Measurements from ENCODE around the gene OBP2B.
"Not testable (repeated sequence)": the region's sequence is repeated elsewhere in the genome, so short reads cannot be mapped to it uniquely, and the experiment has no call there.

OBP2B gene

DNA sequence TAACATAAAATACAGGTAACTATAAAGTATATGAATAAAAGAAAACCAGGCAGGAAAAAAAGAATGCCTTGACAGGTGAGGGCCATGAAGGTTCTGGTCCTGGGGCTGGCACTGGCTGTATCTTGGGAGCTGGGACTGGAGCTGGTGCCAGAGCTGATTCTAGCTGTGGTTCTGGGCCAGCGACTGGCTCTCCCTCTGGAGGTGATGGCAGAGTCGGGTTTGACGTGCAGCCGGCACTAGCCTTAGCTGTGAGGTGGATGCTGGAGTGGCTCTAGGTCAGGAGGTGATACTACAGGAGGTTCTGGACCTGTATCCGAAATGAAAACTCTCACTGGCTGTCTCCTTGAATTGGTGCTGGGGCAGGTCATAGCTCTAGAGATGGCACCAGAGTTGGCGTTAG, 22.3 kb downstream of the OBP2B start:
- peaks cover 23% of the 10 kb centered on the region for H3K4me1 Mint-ChIP-seq
- H3K36me3 Mint-ChIP-seq (ENCODE audit: low read depth) = no peaks in the 10 kb centered on the region
- H3K27me3 Mint-ChIP-seq = peaks cover 36% of the 10 kb centered on the region
- no peak overlapping the region for H3K27ac Mint-ChIP-seq
- ATAC-seq (no peak), DNase-seq (no peak)
- H3K4me3 Mint-ChIP-seq = no peak overlapping the region
- no peaks in the 10 kb centered on the region for H3K9me3 Mint-ChIP-seq

DNA sequence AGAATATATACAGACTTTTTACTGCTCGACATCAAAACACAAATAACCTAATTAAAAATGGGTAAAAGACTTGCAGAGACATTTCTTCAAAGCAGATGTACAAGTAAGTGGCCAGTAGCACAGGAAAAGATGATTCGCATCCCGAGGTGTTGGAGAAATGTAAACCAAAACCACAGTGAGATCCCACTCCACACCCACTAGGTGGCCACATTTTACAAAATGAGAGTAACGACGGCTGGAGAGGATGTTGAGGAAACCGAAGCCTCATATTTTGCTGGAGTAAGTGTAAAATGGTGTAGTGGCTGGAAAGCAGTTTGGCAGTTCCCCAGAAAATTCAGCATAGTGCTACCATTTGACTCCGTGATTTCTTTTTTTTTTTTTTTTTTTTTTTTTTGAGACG, 24.1 kb downstream of the OBP2B start:
- Mint-ChIP-seq H3K27me3 (peaks cover 41% of the 10 kb centered on the region), H3K9me3 (no peaks in the 10 kb centered on the region), H3K4me3 (no peak overlapping the region), H3K36me3 (ENCODE audit: low read depth) (no peaks in the 10 kb centered on the region), H3K27ac (peak overlapping the region; percentile 78), H3K4me1 (peaks cover 23% of the 10 kb centered on the region)
- DNase-seq (peak; percentile 47), ATAC-seq (peak; percentile 62)

DNA sequence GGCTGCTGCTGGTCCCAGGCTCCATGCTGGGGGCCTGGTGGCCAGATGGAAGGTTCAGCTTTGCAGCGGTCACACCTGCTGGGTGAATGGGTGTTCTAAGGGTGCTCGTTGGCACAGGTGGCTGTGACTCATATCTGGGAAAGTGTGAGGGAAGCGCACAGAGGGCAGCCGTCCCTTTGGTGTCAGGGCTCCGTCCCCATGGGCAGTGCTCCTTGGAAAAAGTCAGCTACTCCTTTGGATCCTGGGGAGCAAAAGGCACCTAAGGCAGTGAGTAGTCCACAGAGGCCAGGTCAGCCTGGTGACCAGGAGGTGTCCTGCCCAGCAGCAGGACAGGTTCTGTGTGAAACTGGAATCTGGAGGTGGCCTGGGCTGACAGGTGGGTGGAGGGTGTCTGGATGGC, 26.9 kb downstream of the OBP2B start:
- H3K27me3 Mint-ChIP-seq = peaks cover 28% of the 10 kb centered on the region
- H3K4me1 Mint-ChIP-seq = peaks cover 23% of the 10 kb centered on the region
- H3K36me3 Mint-ChIP-seq (ENCODE audit: low read depth) = no peaks in the 10 kb centered on the region
- H3K4me3 Mint-ChIP-seq = no peak overlapping the region
- H3K9me3 Mint-ChIP-seq = no peaks in the 10 kb centered on the region
- ATAC-seq = no peak
- H3K27ac Mint-ChIP-seq = no peak overlapping the region
- no peak for DNase-seq

DNA sequence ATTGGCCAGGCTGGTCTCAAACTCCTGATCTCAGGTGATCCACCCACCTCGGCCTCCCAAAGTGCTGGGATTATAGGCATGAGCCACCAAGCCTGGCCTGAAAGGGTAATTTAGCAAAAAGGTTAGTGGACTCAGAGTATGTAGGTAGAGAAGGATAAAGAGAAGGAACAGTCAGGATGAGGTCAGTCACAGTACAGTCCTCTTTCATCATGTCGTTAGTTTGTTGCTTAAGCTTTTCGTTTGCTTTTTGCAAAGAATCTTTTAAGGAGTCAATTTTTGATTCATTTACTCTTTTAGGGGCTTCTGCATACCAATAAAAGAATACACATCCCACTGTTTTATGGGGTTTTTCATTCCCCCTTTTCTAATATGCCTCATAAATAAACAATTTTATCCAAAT, 27.5 kb downstream of the OBP2B start:
- no peaks in the 10 kb centered on the region for H3K9me3 Mint-ChIP-seq
- ATAC-seq (no peak), DNase-seq (no peak)
- peaks cover 23% of the 10 kb centered on the region for H3K4me1 Mint-ChIP-seq
- no peak overlapping the region for H3K4me3 Mint-ChIP-seq
- H3K27me3 Mint-ChIP-seq = peaks cover 27% of the 10 kb centered on the region
- H3K27ac Mint-ChIP-seq = no peak overlapping the region
- H3K36me3 Mint-ChIP-seq (ENCODE audit: low read depth) = no peaks in the 10 kb centered on the region

DNA sequence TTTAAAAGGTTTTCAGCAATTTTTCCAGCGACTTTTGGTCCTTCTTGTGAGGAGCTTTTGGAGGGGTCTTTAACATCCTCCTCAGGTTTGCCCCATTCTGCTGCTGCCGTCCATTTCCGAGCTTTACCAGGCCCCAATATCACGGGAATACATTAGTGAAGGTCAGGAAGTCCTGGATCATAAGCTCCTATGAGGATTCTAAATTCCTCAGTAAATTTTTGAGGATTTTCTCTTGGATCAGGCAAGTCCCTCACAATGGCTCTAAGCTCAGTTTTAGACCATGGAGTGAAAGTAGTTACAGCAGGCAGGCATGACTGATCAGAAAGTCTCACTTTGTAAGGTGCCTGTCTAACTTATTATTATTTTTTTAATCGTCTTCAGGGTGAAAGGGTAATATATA, 28.1 kb downstream of the OBP2B start:
- no peak overlapping the region for H3K4me3 Mint-ChIP-seq
- H3K27ac Mint-ChIP-seq = no peak overlapping the region
- peaks cover 20% of the 10 kb centered on the region for H3K4me1 Mint-ChIP-seq
- peaks cover 24% of the 10 kb centered on the region for H3K27me3 Mint-ChIP-seq
- no peaks in the 10 kb centered on the region for H3K9me3 Mint-ChIP-seq
- DNase-seq (no peak), ATAC-seq (no peak)
- H3K36me3 Mint-ChIP-seq (ENCODE audit: low read depth) = no peaks in the 10 kb centered on the region

DNA sequence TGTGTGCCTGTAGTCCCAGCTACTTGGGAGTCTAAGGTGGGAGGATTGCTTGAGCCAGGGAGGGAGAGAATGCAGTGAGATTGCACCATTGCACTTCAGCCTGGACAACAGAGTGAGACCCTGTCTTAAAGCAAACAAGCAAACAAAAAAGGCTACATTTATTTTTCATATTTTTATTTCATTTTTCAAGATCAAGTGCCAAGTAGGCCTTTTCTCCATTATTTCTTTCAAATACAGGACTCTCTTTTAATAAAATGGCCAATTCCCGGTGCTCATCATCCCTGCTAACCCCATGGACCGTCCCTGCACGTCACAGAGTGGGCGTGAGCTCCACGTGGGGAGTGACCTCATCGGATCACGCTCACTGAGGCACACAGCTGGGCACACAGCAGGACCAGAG, 36.0 kb downstream of the OBP2B start:
- Mint-ChIP-seq H3K27ac (no peak overlapping the region), H3K4me1 (no peaks in the 10 kb centered on the region), H3K4me3 (no peak overlapping the region), H3K36me3 (ENCODE audit: low read depth) (no peaks in the 10 kb centered on the region), H3K9me3 (no peaks in the 10 kb centered on the region), H3K27me3 (peaks cover 6% of the 10 kb centered on the region)
- ATAC-seq = no peak
- no peak for DNase-seq

DNA sequence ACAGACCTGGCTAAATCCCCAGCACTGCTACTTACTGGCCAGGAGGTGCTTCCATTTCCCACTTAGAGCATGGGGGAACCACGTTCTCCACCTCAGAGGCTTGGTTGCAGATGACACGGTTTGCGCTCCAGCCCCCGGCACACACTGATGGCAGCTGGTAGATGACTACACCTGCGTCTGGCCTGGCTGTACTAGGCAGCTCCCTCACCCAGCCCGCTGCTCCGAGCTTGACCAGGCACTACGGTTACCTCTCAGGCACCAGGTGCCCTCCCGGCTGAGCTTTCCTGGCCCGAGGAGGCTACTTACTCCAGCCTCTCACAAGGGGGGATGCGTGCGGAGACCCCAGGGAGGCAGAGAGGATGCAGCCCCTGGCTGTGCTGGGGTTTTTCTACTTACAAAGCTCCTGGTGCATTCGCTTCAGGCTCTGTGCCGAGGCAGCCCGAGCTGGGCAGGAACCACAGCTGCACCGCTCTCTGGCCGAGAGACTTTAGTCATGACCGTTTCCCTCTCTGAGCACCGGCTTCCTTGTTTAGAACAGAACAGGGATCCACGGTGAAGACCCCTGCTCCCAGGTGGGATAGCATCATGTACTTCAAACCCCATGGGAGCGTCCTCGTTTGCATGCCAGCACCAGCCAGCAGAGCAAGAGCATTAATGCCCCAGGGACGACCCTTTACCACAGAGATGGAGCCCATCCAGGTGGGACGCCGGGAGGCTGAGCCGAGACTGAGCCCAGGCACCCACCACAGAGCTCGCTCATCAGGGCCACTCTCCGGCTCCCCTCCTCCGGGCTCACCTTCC, 37.7 kb downstream of the OBP2B start:
- DNase-seq (no peak), ATAC-seq (no peak)
- Mint-ChIP-seq H3K9me3 (no peaks in the 10 kb centered on the region), H3K4me1 (no peaks in the 10 kb centered on the region), H3K27me3 (peaks cover 4% of the 10 kb centered on the region), H3K4me3 (no peak overlapping the region), H3K27ac (no peak overlapping the region), H3K36me3 (ENCODE audit: low read depth) (no peaks in the 10 kb centered on the region)

DNA sequence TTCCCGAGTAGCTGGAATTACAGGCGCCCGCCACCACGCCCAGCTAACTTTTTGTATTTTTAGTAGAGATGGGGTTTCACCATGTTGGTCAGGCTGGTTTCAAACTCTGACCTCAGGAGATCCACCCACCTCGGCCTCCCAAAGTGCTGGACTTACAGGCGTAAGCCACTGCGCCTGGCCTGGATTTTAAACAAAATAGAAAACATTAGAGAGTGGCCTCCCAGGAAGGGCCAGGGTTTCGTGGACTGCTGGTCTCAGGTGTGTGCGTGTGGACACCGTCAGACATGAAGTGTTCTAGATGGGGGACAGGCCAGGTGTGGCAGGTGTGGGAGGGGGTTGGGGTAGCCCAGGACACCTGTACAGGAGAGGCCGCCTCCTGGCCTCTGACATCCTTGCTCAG, 38.3 kb downstream of the OBP2B start:
- Mint-ChIP-seq H3K27me3 (peaks cover 4% of the 10 kb centered on the region), H3K4me3 (no peak overlapping the region), H3K9me3 (no peaks in the 10 kb centered on the region), H3K36me3 (ENCODE audit: low read depth) (no peaks in the 10 kb centered on the region), H3K4me1 (no peaks in the 10 kb centered on the region), H3K27ac (no peak overlapping the region)
- ATAC-seq = no peak
- DNase-seq = no peak

DNA sequence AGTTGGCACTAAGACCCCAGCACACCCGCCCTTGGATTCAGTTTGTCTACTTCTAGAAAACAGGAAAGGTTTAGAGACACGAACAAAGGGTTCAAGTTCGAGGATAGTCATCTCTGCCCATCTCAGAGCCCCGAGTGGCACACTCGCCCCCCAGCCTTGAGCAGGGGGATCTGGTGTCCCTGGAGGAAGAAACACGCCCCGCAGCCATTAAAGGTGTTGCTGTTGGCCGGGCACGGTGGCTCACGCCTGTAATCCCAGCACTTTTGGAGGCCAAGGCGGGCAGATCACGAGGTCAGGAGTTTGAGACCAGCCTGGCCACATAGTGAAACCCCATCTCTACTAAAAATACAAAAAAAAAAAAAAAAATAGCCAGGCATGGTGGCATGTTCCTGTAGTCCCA, 39.4 kb downstream of the OBP2B start:
- not testable (repeated sequence) for ATAC-seq; H3K27ac Mint-ChIP-seq; H3K4me1 Mint-ChIP-seq; DNase-seq; H3K36me3 Mint-ChIP-seq (ENCODE audit: low read depth); H3K9me3 Mint-ChIP-seq; H3K27me3 Mint-ChIP-seq; H3K4me3 Mint-ChIP-seq

DNA sequence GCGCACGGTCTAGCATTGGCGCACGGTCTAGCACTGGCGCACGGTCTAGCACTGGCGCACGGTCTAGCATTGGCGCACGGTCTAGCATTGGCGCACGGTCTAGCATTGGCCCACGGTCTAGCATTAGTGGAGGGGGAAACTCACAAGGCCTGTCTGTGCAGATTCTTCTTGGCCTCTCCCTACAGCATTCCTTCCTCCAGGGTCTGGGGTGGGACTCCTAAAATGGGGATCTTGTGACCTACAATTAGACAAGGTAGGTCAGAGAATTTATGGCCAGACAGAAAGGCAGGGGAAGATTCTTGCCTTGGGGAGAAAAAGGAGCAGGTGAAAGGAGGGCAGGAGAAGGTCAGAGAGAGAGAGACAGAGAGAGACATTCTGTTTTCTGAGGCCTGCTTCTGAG, 39.9 kb downstream of the OBP2B start:
- peaks cover 8% of the 10 kb centered on the region for H3K27me3 Mint-ChIP-seq
- no peak overlapping the region for H3K27ac Mint-ChIP-seq
- DNase-seq (no peak), ATAC-seq (no peak)
- H3K9me3 Mint-ChIP-seq = no peaks in the 10 kb centered on the region
- H3K4me3 Mint-ChIP-seq = no peak overlapping the region
- H3K4me1 Mint-ChIP-seq = no peaks in the 10 kb centered on the region
- H3K36me3 Mint-ChIP-seq (ENCODE audit: low read depth) = no peaks in the 10 kb centered on the region

DNA sequence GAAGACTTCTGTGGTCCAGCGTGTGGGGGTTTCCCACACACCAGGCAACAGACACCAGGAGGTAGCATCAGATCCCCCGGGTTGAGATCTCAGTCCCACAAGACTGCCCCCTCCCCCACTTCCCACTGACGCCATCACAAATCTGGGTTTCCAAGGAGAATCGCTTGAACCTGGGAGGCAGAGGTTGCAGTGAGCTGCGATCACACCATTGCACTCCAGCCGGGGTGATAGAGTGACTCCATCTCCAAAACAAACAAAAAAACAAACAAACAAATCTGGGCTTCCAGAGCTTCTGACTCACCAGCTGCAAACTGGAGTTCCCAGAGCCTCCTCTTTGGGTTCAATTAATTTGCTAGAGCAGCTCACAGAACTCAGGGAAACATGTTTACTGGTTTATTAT, 40.6 kb downstream of the OBP2B start:
- Mint-ChIP-seq H3K4me1 (peaks cover 2% of the 10 kb centered on the region), H3K4me3 (no peak overlapping the region), H3K27me3 (peaks cover 8% of the 10 kb centered on the region), H3K9me3 (no peaks in the 10 kb centered on the region), H3K27ac (no peak overlapping the region), H3K36me3 (ENCODE audit: low read depth) (no peaks in the 10 kb centered on the region)
- DNase-seq (no peak), ATAC-seq (no peak)

DNA sequence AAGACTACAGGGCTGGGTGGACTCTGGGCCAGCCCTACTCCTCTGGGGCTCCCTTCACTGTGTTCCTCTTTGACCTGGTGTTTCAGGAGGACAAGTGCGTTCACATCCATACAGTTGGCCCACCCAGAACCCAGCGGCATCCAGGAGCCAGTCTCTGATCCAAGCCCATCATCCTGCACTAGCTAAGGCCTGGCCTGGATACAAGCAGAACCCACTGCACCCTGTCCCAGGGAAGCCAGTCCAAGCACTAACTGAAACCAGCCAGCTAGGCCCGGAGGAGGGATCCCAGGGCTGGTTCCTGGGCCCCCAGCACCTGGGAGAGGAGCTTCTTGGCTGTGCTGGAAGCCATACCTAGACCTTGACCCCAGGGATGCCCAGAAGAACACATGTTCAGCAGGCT, 41.3 kb downstream of the OBP2B start:
- Mint-ChIP-seq H3K9me3 (no peaks in the 10 kb centered on the region), H3K4me3 (no peak overlapping the region), H3K27me3 (peaks cover 8% of the 10 kb centered on the region), H3K4me1 (peaks cover 2% of the 10 kb centered on the region), H3K36me3 (ENCODE audit: low read depth) (no peaks in the 10 kb centered on the region), H3K27ac (no peak overlapping the region)
- DNase-seq (no peak), ATAC-seq (no peak)

DNA sequence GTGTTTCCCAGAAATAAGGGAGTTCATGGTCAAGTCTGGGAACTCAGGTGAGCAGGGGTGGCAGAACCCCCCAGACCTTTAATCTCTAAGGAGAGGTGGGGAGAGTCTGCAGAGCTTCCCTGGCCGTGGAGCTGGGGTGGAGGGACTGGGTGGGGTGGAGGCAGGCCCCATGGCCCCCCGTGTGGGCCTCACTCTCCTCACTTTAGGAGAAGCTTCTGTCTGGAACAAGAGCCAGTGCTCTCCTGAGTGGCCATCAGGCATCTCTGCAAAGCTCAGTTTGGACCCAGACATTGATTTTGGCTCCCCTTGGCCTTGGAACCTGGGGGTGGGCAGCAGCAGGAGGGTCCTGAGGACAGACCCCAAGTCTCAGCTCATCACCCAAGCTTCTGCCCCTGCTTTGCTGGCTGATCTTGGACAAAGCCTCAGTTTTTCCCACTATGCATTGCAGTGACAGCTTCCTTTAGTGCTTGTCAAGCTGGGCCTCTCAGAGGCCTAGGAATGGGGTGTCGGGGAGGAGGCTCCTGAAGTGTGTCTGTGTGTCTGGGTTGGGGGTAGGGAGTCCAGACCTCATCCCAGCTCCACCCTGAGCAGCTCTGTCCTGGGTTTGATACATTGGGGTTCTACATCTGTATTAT, 41.8 kb downstream of the OBP2B start:
- Mint-ChIP-seq H3K4me1 (peaks cover 2% of the 10 kb centered on the region), H3K9me3 (no peaks in the 10 kb centered on the region), H3K4me3 (no peak overlapping the region), H3K36me3 (ENCODE audit: low read depth) (no peaks in the 10 kb centered on the region), H3K27me3 (peaks cover 8% of the 10 kb centered on the region), H3K27ac (no peak overlapping the region)
- ATAC-seq = no peak
- DNase-seq = no peak

DNA sequence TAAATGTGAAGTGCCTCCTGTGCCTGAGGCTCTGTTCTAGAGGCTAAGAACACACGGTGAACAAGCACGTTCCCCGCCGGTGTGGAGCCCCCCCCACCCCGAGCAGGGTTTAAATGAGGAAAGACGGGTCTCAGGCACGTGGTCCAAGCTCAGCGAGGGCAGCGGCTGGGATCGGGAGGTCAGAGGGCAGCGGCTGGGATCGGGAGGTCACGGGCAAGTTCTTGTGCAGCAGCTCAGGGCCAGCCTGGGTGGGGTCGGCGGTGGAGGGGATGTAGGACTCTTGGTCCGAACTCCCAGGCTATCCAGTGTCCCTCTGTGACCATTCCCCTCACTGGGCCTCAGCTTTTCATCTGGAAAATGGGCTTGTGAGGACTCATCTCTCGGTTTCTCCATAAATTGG, 42.7 kb downstream of the OBP2B start:
- Mint-ChIP-seq H3K36me3 (ENCODE audit: low read depth) (no peaks in the 10 kb centered on the region), H3K27me3 (peaks cover 6% of the 10 kb centered on the region), H3K4me3 (no peak overlapping the region), H3K27ac (no peak overlapping the region), H3K9me3 (no peaks in the 10 kb centered on the region), H3K4me1 (peaks cover 2% of the 10 kb centered on the region)
- ATAC-seq (no peak), DNase-seq (no peak)

DNA sequence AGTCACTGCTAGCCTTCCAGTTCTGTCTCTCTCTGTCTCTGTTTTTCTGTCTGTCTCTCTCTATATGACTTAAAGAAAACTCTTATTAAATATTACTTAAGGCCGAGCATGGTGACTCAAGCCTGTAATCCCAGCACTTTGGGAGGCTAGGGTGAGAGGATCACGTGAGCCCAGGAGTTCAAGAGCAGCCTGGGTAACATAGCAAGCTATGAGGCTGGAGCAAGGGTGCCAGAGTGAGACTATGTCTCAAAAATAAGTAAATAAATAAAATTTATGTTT, 43.7 kb downstream of the OBP2B start:
- peaks cover 2% of the 10 kb centered on the region for H3K4me1 Mint-ChIP-seq
- peaks cover 6% of the 10 kb centered on the region for H3K27me3 Mint-ChIP-seq
- ATAC-seq = no peak
- H3K9me3 Mint-ChIP-seq = no peaks in the 10 kb centered on the region
- DNase-seq = no peak
- no peak overlapping the region for H3K27ac Mint-ChIP-seq
- H3K36me3 Mint-ChIP-seq (ENCODE audit: low read depth) = peaks cover 2% of the 10 kb centered on the region
- H3K4me3 Mint-ChIP-seq = no peak overlapping the region

DNA sequence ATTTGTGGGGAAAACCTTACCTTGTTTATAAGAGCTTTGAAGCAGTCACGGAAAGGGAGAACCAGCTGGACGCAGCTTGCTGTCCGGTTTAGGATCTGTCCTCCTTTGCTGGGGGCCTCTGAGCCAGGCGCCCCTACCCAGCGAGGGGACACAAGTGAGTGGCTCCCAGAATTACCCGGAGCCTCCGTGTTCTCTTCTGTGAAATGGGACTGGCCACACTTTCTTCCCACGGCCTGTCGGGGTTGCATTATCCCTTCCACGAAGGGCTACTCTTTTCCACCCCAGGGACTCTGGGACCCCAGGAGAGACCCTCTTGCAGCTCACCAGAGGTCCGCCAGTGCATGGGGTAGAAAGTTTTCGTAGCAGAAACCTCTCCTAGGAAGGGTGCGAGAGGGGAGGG, 44.9 kb downstream of the OBP2B start:
- DNase-seq (no peak), ATAC-seq (no peak)
- Mint-ChIP-seq H3K27ac (no peak overlapping the region), H3K4me3 (peak overlapping the region; percentile 75), H3K36me3 (ENCODE audit: low read depth) (peaks cover 2% of the 10 kb centered on the region), H3K27me3 (peaks cover 6% of the 10 kb centered on the region), H3K4me1 (peaks cover 2% of the 10 kb centered on the region), H3K9me3 (no peaks in the 10 kb centered on the region)

Data from activated naive CD8-positive, alpha-beta T cell treated with anti-CD3 and anti-CD28 coated beads, Interleukin-2, amount 50 U/mL, for 24 hours (primary cell).